Mammary epithelial cell (primary cell): ENCODE results near the gene TARBP1.

ENCODE experiments used
- CTCF ChIP-seq, 2 donors: IDR thresholded peaks in 1 of 2; conservative IDR thresholded peaks in 1 of 2; 2 replicates each; pipeline ENCODE4 v1.5.1; 2011 to 2012; ENCODE audit warnings: inconsistent platforms in 2 of 2, low read length in 2 of 2, mild to moderate bottlenecking in 2 of 2, control low read depth in 1 of 2, low read depth in 1 of 2; ENCODE audit not compliant: insufficient read depth in 1 of 2; ENCODE audit errors: extremely low read depth in 1 of 2
- EZH2 ChIP-seq: IDR thresholded peaks from 2 replicates; pipeline ENCODE4 v1.6.1; 2012; ENCODE audit warnings: low read length, inconsistent platforms, borderline replicate concordance

GRCh38 chr1:234361102-234361603 lies 117.8 kb downstream of the TARBP1 start:
- TF ChIP-seq CTCF (conservative IDR thresholded peaks at IDR 0.05 in 1 of 2, IDR thresholded peaks at IDR 0.05 in 1 of 2; ENCODE audit: extremely low read depth in 1 of 2, insufficient read depth in 1 of 2, low read depth in 1 of 2, low read length in 2 of 2) = no peak
- no peak for TF ChIP-seq EZH2
